ENCODE results near the gene ASPSCR1. TPM values are rescaled to one million over a fixed set of nuclear protein-coding genes. Genes with fewer than 3 reads are reported as not detected.

Gene ASPSCR1
- total and polyA plus RNA-seq, 2 of the 13 experiments (the other 11 are each of a cell fraction or from before 2014, with no cell fraction given): 274 to 314 TPM

DNA sequence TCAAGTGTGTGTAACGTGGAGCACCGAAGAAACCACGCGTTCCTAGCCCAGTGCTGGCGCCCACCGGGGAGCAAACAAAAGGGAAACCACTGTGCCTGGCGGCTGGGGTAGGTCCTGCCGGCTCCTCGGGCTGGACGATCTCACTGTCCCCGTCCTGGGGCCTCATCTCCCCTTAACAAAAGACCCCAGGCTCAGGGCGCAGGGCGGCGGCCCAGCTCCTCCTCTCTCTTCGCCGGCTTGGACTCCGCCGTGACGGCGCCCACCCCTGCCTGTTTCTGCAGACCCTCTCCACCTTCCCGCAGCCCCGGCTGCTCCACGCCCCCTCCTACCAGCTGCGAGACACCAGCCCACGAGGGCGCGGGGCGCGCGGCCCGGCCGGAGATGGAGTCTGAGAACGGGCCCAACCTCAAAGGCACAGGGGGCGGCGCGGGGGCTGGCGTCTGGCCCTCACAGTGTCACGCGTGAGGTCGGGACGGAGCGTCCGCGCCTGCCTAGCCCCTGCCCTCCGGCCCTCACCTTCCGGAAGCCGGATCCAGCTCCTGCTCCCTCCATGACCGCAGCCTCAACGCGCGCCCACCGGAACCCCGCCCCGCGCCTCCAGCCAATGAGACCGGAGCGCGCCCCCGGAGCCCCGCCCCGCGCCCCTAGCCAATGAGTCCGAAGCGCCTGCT is 45.0 kb downstream of the ASPSCR1 start, which contains the start of gene CENPX (continued):
- no peak for TF ChIP-seq RORA (CRISPR knock-in tag; IDR thresholded peaks at IDR 0.05)
- no peak for TF ChIP-seq ZSCAN12 (CRISPR knock-in tag; IDR thresholded peaks at IDR 0.05)
- TF ChIP-seq PRDM4 (CRISPR knock-in tag; IDR thresholded peaks at IDR 0.05; ENCODE audit: borderline replicate concordance): no peak
- TF ChIP-seq ZNF33B (CRISPR knock-in tag; IDR thresholded peaks at IDR 0.05): no peak; the same call in 1 of the 2 replicates
- peak; percentile 89; the same call in 1 of the 2 replicates for TF ChIP-seq ZNF678 (CRISPR knock-in tag; IDR thresholded peaks at IDR 0.05)
- TF ChIP-seq MEIS2 (CRISPR knock-in tag; IDR thresholded peaks at IDR 0.05): no peak; the same call in 1 of the 2 replicates
- TF ChIP-seq ZNF431 (CRISPR knock-in tag; IDR thresholded peaks at IDR 0.05; ENCODE audit: borderline replicate concordance, low read depth): 0 out of 2 replicates have a peak, but pooled peaks have one; percentile 52
- 0 out of 2 replicates have a peak, but pooled peaks have one; percentile 39 for TF ChIP-seq PAWR (CRISPR knock-in tag; IDR thresholded peaks at IDR 0.05; ENCODE audit: borderline replicate concordance)
- 0 out of 2 replicates have a peak, but pooled peaks have one; percentile 63 for TF ChIP-seq ZNF414 (CRISPR knock-in tag; IDR thresholded peaks at IDR 0.05)
- TF ChIP-seq NR1H2 (CRISPR knock-in tag; IDR thresholded peaks at IDR 0.05; ENCODE audit: borderline replicate concordance, low read depth): peak; percentile 83; the same call in 1 of the 2 replicates
- no peak; the same call in 1 of the 2 replicates for TF ChIP-seq ZNF879 (CRISPR knock-in tag; IDR thresholded peaks at IDR 0.05)
- TF ChIP-seq ZNF570 (CRISPR knock-in tag; IDR thresholded peaks at IDR 0.05; ENCODE audit: borderline replicate concordance): no peak
- peak in 1 of 2 experiments; percentile 77; a peak in 2 of 4 replicates for TF ChIP-seq POLR2A (IDR thresholded peaks at IDR 0.05; ENCODE audit: insufficient read depth in 1 of 2, low read depth in 2 of 2, low read length in 2 of 2)
- TF ChIP-seq, protein P1, sequence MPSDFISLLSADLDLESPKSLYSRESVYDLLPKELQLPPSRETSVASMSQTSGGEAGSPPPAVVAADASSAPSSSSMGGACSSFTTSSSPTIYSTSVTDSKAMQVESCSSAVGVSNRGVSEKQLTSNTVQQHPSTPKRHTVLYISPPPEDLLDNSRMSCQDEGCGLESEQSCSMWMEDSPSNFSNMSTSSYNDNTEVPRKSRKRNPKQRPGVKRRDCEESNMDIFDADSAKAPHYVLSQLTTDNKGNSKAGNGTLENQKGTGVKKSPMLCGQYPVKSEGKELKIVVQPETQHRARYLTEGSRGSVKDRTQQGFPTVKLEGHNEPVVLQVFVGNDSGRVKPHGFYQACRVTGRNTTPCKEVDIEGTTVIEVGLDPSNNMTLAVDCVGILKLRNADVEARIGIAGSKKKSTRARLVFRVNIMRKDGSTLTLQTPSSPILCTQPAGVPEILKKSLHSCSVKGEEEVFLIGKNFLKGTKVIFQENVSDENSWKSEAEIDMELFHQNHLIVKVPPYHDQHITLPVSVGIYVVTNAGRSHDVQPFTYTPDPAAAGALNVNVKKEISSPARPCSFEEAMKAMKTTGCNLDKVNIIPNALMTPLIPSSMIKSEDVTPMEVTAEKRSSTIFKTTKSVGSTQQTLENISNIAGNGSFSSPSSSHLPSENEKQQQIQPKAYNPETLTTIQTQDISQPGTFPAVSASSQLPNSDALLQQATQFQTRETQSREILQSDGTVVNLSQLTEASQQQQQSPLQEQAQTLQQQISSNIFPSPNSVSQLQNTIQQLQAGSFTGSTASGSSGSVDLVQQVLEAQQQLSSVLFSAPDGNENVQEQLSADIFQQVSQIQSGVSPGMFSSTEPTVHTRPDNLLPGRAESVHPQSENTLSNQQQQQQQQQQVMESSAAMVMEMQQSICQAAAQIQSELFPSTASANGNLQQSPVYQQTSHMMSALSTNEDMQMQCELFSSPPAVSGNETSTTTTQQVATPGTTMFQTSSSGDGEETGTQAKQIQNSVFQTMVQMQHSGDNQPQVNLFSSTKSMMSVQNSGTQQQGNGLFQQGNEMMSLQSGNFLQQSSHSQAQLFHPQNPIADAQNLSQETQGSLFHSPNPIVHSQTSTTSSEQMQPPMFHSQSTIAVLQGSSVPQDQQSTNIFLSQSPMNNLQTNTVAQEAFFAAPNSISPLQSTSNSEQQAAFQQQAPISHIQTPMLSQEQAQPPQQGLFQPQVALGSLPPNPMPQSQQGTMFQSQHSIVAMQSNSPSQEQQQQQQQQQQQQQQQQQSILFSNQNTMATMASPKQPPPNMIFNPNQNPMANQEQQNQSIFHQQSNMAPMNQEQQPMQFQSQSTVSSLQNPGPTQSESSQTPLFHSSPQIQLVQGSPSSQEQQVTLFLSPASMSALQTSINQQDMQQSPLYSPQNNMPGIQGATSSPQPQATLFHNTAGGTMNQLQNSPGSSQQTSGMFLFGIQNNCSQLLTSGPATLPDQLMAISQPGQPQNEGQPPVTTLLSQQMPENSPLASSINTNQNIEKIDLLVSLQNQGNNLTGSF (CRISPR knock-in tag; IDR thresholded peaks at IDR 0.05): peak; percentile 56; the same call in 1 of the 2 replicates
- TF ChIP-seq ZNF30 (CRISPR knock-in tag; IDR thresholded peaks at IDR 0.05): no peak
- TF ChIP-seq KDM4B (CRISPR knock-in tag; IDR thresholded peaks at IDR 0.05): peak; percentile 60
- 0 out of 2 replicates have a peak, but pooled peaks have one; percentile 73 for TF ChIP-seq WIZ (CRISPR knock-in tag; IDR thresholded peaks at IDR 0.05)
- 0 out of 2 replicates have a peak, but pooled peaks have one; percentile 70 for TF ChIP-seq ZFP36L2 (CRISPR knock-in tag; IDR thresholded peaks at IDR 0.05)
- TF ChIP-seq HOXD1 (CRISPR knock-in tag; IDR thresholded peaks at IDR 0.05): peak; percentile 73
- TF ChIP-seq CEBPG (CRISPR knock-in tag; IDR thresholded peaks at IDR 0.05): no peak
- TF ChIP-seq NFE2 (CRISPR knock-in tag; IDR thresholded peaks at IDR 0.05): no peak
- no peak for TF ChIP-seq ZNF572 (CRISPR knock-in tag; IDR thresholded peaks at IDR 0.05)
- TF ChIP-seq FOSL2 (CRISPR knock-in tag; IDR thresholded peaks at IDR 0.05): no peak
- TF ChIP-seq GABPB1 (CRISPR knock-in tag; IDR thresholded peaks at IDR 0.05): peak; percentile 94
